RWPE1 (cell line): ENCODE measurements around the gene PARP1.

Experiments used
- CTCF ChIA-PET: fragments of 350-600 bp; sonication (Branson Sonifier 250); formaldehyde crosslinking; extraction: SDS; loops from one replicate; lab custom pipeline; 2021; lab: Yijun Ruan, JAX
- POLR2A ChIA-PET: fragments of 400-600 bp; formaldehyde crosslinking; extraction: SDS; loops from one replicate; lab custom pipeline; 2020; ENCODE audit warnings: antibody characterized with exemption; ENCODE audit not compliant: low non-redundant PET; lab: Yijun Ruan, JAX
- DNase-seq: peaks from one replicate; pipeline ENCODE4 v3.0.0; 2012; ENCODE audit warnings: low spot score
- H3K27ac ChIP-seq: fragments of 450-650 bp; 2 replicates; pipeline ENCODE4 v1.5.1; 2017
- TF ChIP-seq, protein P1 (sequence below): fragments of 450-650 bp; conservative IDR thresholded peaks from 2 replicates; pipeline ENCODE4 v1.5.1; 2017; ENCODE audit warnings: low read depth, mild to moderate bottlenecking

PARP1 gene

DNA sequence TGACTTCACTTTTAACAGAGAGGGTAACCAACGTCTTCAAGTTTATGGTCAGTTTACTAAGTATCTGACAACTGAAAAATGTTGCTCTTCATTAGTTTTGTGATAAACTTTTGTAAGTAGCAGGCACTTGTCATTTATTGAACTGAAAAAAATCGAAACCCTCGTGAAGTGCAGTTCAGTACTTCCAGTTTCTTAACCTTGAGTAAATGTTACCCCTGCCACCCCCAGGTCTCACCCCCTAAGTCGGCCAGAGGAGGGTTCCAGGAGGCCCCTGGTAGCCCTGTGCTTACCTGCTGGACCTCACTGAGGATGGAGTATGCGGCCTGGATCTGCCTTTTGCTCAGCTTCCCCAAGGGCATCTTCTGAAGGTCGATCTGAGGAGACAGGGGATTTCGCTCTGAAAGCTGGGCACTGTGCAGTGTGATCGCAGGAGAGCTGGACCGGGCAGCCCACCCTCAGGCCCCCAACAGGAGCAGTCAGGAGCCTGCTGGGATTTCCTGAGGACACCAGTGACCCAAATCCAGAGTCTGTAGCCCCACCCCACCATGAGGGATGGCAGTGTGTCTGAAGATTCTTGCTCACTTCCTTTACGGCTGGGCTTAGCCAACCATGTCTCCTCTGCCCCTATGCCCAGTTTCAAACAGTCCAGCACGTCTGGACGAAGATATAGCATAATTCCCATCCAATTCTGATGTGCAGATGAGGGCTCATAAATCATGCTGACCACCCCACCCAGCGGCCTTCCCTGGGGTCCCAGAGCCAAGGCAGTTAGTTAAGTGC lies 37.6 kb downstream of the PARP1 start:
- no peak overlapping the region for H3K27ac ChIP-seq
- POLR2A ChIA-PET, result no interaction called here
- TF ChIP-seq, protein P1, sequence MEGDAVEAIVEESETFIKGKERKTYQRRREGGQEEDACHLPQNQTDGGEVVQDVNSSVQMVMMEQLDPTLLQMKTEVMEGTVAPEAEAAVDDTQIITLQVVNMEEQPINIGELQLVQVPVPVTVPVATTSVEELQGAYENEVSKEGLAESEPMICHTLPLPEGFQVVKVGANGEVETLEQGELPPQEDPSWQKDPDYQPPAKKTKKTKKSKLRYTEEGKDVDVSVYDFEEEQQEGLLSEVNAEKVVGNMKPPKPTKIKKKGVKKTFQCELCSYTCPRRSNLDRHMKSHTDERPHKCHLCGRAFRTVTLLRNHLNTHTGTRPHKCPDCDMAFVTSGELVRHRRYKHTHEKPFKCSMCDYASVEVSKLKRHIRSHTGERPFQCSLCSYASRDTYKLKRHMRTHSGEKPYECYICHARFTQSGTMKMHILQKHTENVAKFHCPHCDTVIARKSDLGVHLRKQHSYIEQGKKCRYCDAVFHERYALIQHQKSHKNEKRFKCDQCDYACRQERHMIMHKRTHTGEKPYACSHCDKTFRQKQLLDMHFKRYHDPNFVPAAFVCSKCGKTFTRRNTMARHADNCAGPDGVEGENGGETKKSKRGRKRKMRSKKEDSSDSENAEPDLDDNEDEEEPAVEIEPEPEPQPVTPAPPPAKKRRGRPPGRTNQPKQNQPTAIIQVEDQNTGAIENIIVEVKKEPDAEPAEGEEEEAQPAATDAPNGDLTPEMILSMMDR, result no peak
- CTCF ChIA-PET, result no interaction called here
- no peak for DNase-seq

DNA sequence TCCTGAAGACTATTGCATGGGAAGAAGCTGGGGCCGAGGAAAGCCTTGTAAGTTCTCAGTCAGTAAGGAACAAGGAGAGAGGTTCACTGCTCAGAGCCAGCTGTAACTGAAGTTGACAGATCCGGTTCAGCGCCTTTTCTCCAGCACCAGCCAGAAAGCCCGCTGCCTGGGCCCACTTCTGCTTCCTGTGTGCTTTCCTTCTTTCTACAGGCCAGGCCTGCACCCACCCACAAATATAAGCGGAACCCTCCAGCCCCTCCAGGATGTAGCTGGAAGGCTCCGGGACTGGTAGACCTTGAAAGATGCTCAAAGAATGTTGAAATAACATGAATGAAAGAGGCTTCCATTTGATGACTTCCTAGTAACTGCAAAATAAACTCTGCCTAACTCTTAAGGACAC lies 38.8 kb downstream of the PARP1 start:
- TF ChIP-seq, protein P1, result no peak
- ChIA-PET CTCF (interaction anchor here (0.8 kb wide), 1 partner anchor 67 kb away, joined by 4 read pairs; no protein-coding TSS in a partner anchor), POLR2A (no interaction called here)
- no peak overlapping the region for H3K27ac ChIP-seq
- no peak for DNase-seq

- H3K27ac ChIP-seq, result no peak overlapping the region
- ChIA-PET POLR2A (no interaction called here), CTCF (interaction anchor here (1.0 to 1.5 kb wide), 2 partner anchors 20 to 37 kb away, joined by 3 to 5 read pairs; no protein-coding TSS in a partner anchor)
- no peak for DNase-seq
- TF ChIP-seq, protein P1, result no peak
Measured at GRCh38 chr1:226366290-226366689, 41.6 kb downstream of the PARP1 start.

- POLR2A ChIA-PET, result interaction anchor here (0.6 kb wide), 1 partner anchor 162 kb away, joined by 3 read pairs; no protein-coding TSS in a partner anchor
- CTCF ChIA-PET, result interaction anchor here (0.6 to 1.5 kb wide), 2 partner anchors 21 to 42 kb away, joined by 3 read pairs; no protein-coding TSS in a partner anchor
- no peak overlapping the region for H3K27ac ChIP-seq
- TF ChIP-seq, protein P1, result no peak
- no peak for DNase-seq
Measured at GRCh38 chr1:226365831-226366231, 42.1 kb downstream of the PARP1 start.

- no peak overlapping the region for H3K27ac ChIP-seq
- no peak for DNase-seq
- CTCF ChIA-PET, result interaction anchor here (0.6 to 1.5 kb wide), 2 partner anchors 21 to 43 kb away, joined by 3 read pairs; no protein-coding TSS in a partner anchor
- POLR2A ChIA-PET, result interaction anchor here (0.6 kb wide), 1 partner anchor 161 kb away, joined by 3 read pairs; no protein-coding TSS in a partner anchor
- TF ChIP-seq, protein P1, result no peak
Measured at GRCh38 chr1:226364901-226365565, 42.9 kb downstream of the PARP1 start.

DNA sequence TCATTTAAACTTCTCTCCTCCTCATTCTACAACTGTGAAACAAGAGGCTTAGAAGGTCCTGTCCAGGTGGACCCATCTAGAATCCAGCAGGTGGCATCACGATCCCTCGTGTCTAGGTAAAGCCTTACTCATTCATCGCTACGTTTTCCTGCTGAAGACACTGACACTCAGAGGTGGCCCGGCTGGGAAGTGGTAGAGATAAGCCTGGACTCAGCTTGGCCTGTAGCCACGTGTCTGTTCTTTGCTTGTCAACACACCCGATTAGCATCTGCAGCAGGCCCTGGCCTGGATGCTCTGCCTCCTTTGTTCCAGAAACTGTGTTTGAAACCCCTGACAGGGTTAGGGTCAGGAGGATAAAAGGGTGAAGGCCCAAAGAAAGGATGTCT lies 43.4 kb downstream of the PARP1 start:
- TF ChIP-seq, protein P1, result no peak
- CTCF ChIA-PET, result interaction anchor here (0.7 kb wide), 1 partner anchor 674 kb away, joined by 3 read pairs; no protein-coding TSS in a partner anchor
- H3K27ac ChIP-seq, result no peak overlapping the region
- no peak for DNase-seq
- POLR2A ChIA-PET, result no interaction called here
